Prostate gland (tissue), 2 donors: ENCODE results near the gene CSRP2. TPM values are rescaled to one million over a fixed set of nuclear protein-coding genes. Genes with fewer than 3 reads are reported as not detected.

ENCODE experiments used
- DNase-seq: peaks from one replicate; pipeline ENCODE4 v3.0.0-alpha.2; 2019; ENCODE audit warnings: low spot score
- H3K27ac ChIP-seq, 2 donors: fragments of 200-600 bp; sonication (generic); 2 replicates each; pipeline ENCODE4 v1.5.1; 2017 to 2019
- H3K27me3 ChIP-seq: fragments of 200-600 bp; sonication (generic); replicated peaks from 2 replicates; pipeline ENCODE4 v1.5.1; 2019; ENCODE audit not compliant: insufficient read depth
- H3K36me3 ChIP-seq, 2 donors: fragments of 200-600 bp; sonication (generic); 1 replicate in 1 of 2; 2 replicates in 1 of 2; pipeline versions ENCODE4 v1.5.1 to v1.8.1; 2017 to 2019
- H3K4me1 ChIP-seq: fragments of 200-600 bp; sonication (generic); replicated peaks from 2 replicates; pipeline ENCODE4 v1.5.1; 2019
- H3K4me3 ChIP-seq, 2 donors: fragments of 200-600 bp; sonication (generic); 2 replicates each; pipeline ENCODE4 v1.5.1; 2017 to 2019
- H3K9me3 ChIP-seq: fragments of 200-600 bp; sonication (generic); 2 replicates; pipeline ENCODE4 v1.5.1; 2017
- POLR2A ChIP-seq: fragments of 450-650 bp; IDR thresholded peaks from one replicate; pipeline ENCODE4 v1.6.1; 2016; ENCODE audit warnings: antibody characterized with exemption, mild to moderate bottlenecking
- POLR2AphosphoS5 ChIP-seq: sonication (generic); formaldehyde crosslinking; IDR thresholded peaks from one replicate; pipeline ENCODE4 v1.6.1; 2017; ENCODE audit warnings: antibody characterized with exemption
- WGBS: methylation state at CpG from one replicate; pipeline ENCODE4 v1.1.5; 2018; 5-methylcytosine and 5-hydroxymethylcytosine counted together
- intact Hi-C: fragments of 100-400 bp; cut with DNase I; formaldehyde crosslinking; loops from one replicate; pipeline ENCODE4 v1.14.2; 2022
- total RNA-seq, 2 donors: library from RNA; depleted of rRNA; stranded (reverse); fragments of >200 nt; gene quantifications; one replicate each; pipeline ENCODE4 v1.1.0, GENCODE V29; 2016
- TF ChIP-seq, protein P1 (sequence below), 4 experiments: fragments of 200-600 bp in 2 of 4; fragments of 450-650 bp in 2 of 4; sonication (generic) in 2 of 4; IDR thresholded peaks; 1 replicate in 3 of 4; 2 replicates in 1 of 4; pipeline ENCODE4 v1.5.1; 2016 to 2019; ENCODE audit warnings: antibody characterized with exemption in 4 of 4, mild to moderate bottlenecking in 2 of 4, moderate library complexity in 2 of 4

CSRP2 gene
- 10 to 100 TPM; 31.0 to 98.6 TPM for total RNA-seq

- peak; percentile 91 for DNase-seq
- no peaks in the 10 kb centered on the region for H3K36me3 ChIP-seq
- H3K4me1 ChIP-seq, result peaks cover 7% of the 10 kb centered on the region
- H3K9me3 ChIP-seq, result no peaks in the 10 kb centered on the region
- under 1% methylated on average over 60 of the region's 71 CpGs for WGBS
- intact Hi-C loops, result loop anchor here (5.0 kb wide), 1 partner anchor 57 kb away; no protein-coding TSS in a partner anchor
- H3K4me3 ChIP-seq, result peak within 1 kb of the TSS; percentile 61 to 70
- TF ChIP-seq POLR2A, result peak; percentile 92
- TF ChIP-seq, protein P1, sequence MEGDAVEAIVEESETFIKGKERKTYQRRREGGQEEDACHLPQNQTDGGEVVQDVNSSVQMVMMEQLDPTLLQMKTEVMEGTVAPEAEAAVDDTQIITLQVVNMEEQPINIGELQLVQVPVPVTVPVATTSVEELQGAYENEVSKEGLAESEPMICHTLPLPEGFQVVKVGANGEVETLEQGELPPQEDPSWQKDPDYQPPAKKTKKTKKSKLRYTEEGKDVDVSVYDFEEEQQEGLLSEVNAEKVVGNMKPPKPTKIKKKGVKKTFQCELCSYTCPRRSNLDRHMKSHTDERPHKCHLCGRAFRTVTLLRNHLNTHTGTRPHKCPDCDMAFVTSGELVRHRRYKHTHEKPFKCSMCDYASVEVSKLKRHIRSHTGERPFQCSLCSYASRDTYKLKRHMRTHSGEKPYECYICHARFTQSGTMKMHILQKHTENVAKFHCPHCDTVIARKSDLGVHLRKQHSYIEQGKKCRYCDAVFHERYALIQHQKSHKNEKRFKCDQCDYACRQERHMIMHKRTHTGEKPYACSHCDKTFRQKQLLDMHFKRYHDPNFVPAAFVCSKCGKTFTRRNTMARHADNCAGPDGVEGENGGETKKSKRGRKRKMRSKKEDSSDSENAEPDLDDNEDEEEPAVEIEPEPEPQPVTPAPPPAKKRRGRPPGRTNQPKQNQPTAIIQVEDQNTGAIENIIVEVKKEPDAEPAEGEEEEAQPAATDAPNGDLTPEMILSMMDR (IDR thresholded peaks at IDR 0.05), result peak in 3 of 4 experiments; percentile 17 to 30 (median 17)
- peak; percentile 86 for TF ChIP-seq POLR2AphosphoS5
- H3K27me3 ChIP-seq, result no peaks in the 10 kb centered on the region
- peak within 1 kb of the TSS; percentile 80 to 91 for H3K27ac ChIP-seq
These were observed at the start of gene CSRP2 for GRCh38 chr12:76878899-76879709. Gene CSRP2 (minus strand): TSS chr12:76879019. CDS start chr12:76866260, 12,759 bp downstream.

GRCh38 chr12:76927170-76927784 lies 48.5 kb upstream of the CSRP2 start:
- Histone ChIP-seq H3K4me3 (no peak overlapping the region), H3K27ac (no peak overlapping the region), H3K36me3 (no peaks in the 10 kb centered on the region), H3K9me3 (no peaks in the 10 kb centered on the region), H3K4me1 (no peaks in the 10 kb centered on the region), H3K27me3 (no peaks in the 10 kb centered on the region)
- DNase-seq, result peak; percentile 11
- intact Hi-C loops, result no loop called here
- no peak for TF ChIP-seq POLR2AphosphoS5
- TF ChIP-seq POLR2A, result no peak
- TF ChIP-seq, protein P1 (IDR thresholded peaks at IDR 0.05), result peak in 2 of 4 experiments; percentile 35 to 42
- 54% methylated on average over 2 of the region's 2 CpGs for WGBS

DNA sequence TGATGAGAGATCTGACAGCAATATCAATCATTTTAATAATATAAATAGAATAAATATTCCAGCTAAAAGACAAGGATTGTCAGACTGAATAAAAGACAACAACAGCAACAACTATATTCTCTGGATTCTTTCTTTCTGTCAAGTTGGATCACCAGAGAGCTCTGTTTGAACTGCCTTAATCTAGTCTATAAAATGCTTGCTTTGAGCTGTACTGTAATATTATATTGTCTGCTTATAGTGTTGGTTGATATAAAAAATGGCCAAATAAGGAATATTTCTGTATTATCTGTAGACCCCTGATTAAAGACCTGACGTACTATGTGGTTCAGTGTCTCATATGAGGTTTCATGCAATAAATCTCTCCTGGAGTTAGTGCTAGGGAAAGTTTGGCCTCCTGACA lies 46.3 kb upstream of the CSRP2 start:
- DNase-seq, result no peak
- no peak overlapping the region for H3K4me3 ChIP-seq
- no peak for TF ChIP-seq POLR2A
- TF ChIP-seq POLR2AphosphoS5, result no peak
- TF ChIP-seq, protein P1 (IDR thresholded peaks at IDR 0.05), result no peak
- intact Hi-C loops, result no loop called here
- 33% methylated on average over 1 of the region's 1 CpG for WGBS
- no peaks in the 10 kb centered on the region for H3K36me3 ChIP-seq
- H3K27me3 ChIP-seq, result no peaks in the 10 kb centered on the region
- H3K4me1 ChIP-seq, result no peaks in the 10 kb centered on the region
- no peaks in the 10 kb centered on the region for H3K9me3 ChIP-seq
- no peak overlapping the region for H3K27ac ChIP-seq

DNA sequence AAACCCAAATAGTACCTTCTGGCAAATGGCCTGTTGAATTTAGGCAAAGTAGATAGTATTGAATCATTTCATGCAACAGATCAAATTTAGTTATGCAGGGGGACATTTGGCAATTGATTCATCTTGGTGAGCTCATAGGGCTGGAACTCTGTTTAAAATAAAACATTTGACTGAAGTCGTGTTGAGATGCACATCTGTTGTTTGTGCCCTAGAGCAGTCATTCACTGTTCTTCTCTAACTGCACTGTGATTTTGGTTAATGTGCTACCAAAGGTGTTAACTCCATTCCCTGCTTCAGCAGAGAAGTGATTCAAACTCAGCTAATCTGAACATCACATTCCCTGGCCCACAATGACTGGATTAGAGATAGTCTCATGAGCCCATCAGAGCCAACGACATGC lies 44.0 kb upstream of the CSRP2 start:
- intact Hi-C loops, result no loop called here
- TF ChIP-seq, protein P1 (IDR thresholded peaks at IDR 0.05), result no peak
- no peak for TF ChIP-seq POLR2A
- no peak for TF ChIP-seq POLR2AphosphoS5
- H3K27me3 ChIP-seq, result no peaks in the 10 kb centered on the region
- no peak for DNase-seq
- WGBS, result 64% methylated on average over 2 of the region's 2 CpGs
- no peaks in the 10 kb centered on the region for H3K9me3 ChIP-seq
- H3K4me1 ChIP-seq, result no peaks in the 10 kb centered on the region
- H3K27ac ChIP-seq, result no peak overlapping the region
- no peaks in the 10 kb centered on the region for H3K36me3 ChIP-seq
- no peak overlapping the region for H3K4me3 ChIP-seq
